ENCODE measurements around the gene C8A.

Gene C8A

DNA sequence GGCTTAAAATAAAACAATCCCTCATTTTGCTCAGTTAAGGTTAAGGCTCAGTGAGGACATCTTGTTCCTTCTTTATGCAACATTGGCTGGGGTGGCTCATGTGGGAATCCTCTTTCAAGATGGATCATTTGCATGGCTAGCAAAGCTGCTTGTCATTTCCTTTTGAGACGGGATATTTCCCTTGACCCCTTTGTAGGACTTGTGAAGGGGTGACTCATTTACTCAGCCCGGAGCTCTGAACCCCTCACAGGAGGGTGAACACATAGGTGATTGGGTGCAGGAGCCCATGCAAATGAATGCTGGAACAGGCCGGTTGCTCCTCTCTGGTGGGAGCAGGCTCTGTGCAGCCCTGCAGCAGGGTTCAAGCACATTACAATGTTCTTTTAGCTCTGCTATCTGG lies 15.8 kb upstream of the C8A start:
- no peak for DNase-seq

DNA sequence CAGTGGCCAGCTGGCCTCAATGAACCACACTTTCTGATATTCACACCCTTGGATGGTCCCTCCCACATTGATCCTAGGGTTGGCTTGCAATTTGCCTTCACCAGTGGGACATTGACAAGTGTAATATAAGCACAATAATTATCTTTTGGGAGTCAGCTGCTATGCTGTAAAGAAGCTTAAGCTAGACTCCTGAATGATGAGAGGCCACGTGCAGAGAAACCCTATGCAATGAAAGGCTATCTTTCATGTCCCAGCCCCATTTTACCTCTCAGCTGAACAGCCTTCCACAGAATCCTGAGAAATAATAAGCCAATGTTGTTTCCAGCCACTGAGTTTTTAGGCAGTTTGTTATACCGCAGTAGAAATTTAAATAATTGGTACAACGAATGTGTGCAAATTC lies 11.1 kb upstream of the C8A start:
- no peak for DNase-seq

GRCh38 chr1:56844545-56845136 lies 10.0 kb upstream of the C8A start:
- DNase-seq = no peak

DNA sequence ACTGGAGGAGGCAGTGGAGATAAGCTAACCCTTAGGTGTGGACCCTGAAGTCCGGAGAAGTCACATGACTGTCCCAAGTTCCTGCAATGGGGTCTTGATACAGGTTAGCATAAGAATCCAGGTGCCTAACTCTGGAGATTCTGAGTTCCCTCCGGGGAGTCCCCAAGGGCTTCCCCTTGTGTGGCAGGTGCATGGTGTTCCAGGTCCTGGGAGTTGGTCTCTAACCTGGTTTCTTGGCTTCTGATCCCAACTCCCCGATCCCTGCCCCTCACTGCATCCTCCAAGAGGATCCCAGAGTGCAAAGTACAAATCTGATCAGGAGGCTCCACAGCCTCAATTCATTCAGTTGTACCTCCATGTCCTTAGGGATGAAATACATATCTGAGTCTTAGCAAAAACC lies 9.3 kb upstream of the C8A start:
- no peak for DNase-seq

DNA sequence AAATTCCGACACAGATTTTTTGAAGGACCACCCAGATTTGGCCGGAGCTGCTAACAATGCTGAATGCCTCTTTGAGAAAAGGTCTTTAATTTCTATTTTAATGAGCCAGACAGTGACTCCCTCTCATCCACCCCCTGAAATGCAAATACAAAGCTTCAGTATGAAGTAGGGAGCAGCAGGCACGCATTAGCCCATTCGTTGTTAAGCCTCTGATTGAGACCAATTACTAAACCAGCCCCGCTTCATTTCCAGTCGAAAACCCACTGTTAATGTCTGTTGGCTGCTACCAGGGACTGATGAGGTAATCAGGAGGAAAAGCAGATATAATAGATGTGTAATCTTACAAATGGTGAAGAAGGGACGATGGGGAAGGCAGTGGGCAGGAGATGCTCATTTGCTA lies 4.8 kb upstream of the C8A start:
- DNase-seq = no peak

GRCh38 chr1:56850411-56850810 lies 4.2 kb upstream of the C8A start:
- no peak for DNase-seq

DNA sequence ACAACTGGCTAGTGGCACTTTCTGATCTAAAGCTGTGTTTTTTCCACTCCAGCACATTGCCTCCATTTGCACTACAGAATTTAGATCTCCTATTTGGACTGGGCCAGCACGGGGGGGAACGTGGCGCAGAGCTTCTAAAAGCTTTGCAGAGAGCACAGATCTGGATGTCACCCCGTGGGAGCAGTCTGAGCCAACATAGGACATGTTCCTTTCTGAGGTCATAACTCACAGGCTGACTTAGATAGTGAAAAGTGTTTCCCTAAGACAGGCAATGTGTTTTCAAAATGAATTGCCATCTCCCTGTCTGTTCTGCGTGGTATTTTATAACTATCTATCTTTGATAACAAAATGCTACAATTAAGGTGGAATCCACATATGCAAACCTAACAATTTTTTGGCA lies 3.7 kb upstream of the C8A start:
- no peak for DNase-seq

- DNase-seq = no peak
These were observed 2.1 kb upstream of the C8A start for GRCh38 chr1:56852476-56852875.

- no peak for DNase-seq
These were observed 593 bp downstream of the C8A start for GRCh38 chr1:56855190-56855589.

DNA sequence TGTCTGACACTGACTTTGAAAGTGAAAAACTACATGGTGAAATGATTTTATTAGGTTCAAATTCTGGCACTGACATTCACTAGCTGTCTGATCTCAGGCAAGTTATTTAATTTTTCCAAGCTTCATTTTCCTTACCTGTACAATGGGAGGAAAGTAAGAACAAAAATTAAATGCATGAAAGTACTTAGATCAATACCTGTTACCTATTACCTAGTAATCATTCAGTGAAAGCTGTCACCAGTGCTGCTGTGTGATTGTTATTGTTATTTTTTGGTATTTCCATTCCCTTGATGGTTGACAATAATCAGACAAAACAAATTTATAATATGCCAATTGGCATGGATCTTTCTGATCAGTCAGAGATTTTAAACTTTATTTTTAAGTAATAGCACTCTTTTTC lies 1.6 kb downstream of the C8A start:
- no peak for DNase-seq

- no peak for DNase-seq
These were observed 4.7 kb downstream of the C8A start for GRCh38 chr1:56859287-56859686.

GRCh38 chr1:56863265-56863992 lies 8.8 kb downstream of the C8A start:
- DNase-seq = no peak

DNA sequence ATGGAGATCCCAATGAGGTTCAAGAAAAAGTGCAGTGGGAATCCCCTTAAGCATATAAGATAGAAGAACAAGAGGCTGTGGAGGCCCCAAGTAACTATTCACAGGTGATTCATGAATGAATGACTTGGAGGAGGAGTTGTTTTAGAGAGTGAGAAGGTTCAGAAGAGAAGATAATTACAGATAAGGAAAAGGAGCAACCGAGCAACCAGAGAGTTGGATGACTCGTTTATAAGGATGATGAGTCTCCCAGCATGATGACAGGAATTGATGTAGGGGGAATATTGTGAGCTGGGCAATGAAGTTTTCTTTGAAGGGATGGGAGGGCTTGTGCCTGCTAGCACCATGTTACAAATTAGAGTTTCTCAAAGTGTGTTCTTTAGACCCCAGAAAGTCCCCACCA lies 9.8 kb downstream of the C8A start:
- DNase-seq = no peak

GRCh38 chr1:56866656-56867055 lies 12.1 kb downstream of the C8A start:
- no peak for DNase-seq

GRCh38 chr1:56867491-56867890 lies 12.9 kb downstream of the C8A start:
- no peak for DNase-seq

- no peak for DNase-seq
These were observed 14.2 kb downstream of the C8A start for GRCh38 chr1:56868761-56869160.

- DNase-seq = no peak
These were observed 18.0 kb downstream of the C8A start for GRCh38 chr1:56872597-56872996.

GRCh38 chr1:56873213-56873612 lies 18.6 kb downstream of the C8A start:
- DNase-seq = no peak

DNA sequence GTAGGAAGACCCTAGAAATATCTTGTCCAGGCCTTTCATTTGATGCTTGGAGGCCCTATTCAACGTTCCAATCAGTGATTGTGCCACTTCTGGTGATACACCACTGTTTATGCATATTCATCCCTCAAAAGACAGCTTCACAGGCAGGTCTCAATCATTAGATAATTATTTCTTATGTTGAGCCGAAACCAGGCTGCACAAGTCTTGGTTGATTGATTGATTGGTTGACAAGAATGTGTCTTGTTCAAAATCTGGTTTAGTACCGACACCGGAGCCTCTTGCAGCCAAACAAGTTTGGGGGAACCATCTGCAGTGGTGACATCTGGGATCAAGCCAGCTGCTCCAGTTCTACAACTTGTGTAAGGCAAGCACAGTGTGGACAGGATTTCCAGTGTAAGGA lies 20.1 kb downstream of the C8A start:
- no peak for DNase-seq

- no peak for DNase-seq
These were observed 23.4 kb downstream of the C8A start for GRCh38 chr1:56877973-56878372.

GRCh38 chr1:56880774-56881173 lies 26.2 kb downstream of the C8A start:
- no peak for DNase-seq

GRCh38 chr1:56881417-56881816 lies 26.8 kb downstream of the C8A start:
- no peak for DNase-seq

- DNase-seq = no peak
These were observed 35.6 kb downstream of the C8A start for GRCh38 chr1:56890229-56890628.

- DNase-seq = no peak
These were observed 39.4 kb downstream of the C8A start for GRCh38 chr1:56894014-56894413.
